ENCODE results near the gene VANGL1. TPM values are rescaled to one million over a fixed set of nuclear protein-coding genes. Genes with fewer than 3 reads are reported as not detected.

VANGL1 gene
- total and polyA plus RNA-seq, 2 of the 13 experiments (the other 11 are each of a cell fraction or from before 2014, with no cell fraction given): 5.3 to 9.4 TPM

DNA sequence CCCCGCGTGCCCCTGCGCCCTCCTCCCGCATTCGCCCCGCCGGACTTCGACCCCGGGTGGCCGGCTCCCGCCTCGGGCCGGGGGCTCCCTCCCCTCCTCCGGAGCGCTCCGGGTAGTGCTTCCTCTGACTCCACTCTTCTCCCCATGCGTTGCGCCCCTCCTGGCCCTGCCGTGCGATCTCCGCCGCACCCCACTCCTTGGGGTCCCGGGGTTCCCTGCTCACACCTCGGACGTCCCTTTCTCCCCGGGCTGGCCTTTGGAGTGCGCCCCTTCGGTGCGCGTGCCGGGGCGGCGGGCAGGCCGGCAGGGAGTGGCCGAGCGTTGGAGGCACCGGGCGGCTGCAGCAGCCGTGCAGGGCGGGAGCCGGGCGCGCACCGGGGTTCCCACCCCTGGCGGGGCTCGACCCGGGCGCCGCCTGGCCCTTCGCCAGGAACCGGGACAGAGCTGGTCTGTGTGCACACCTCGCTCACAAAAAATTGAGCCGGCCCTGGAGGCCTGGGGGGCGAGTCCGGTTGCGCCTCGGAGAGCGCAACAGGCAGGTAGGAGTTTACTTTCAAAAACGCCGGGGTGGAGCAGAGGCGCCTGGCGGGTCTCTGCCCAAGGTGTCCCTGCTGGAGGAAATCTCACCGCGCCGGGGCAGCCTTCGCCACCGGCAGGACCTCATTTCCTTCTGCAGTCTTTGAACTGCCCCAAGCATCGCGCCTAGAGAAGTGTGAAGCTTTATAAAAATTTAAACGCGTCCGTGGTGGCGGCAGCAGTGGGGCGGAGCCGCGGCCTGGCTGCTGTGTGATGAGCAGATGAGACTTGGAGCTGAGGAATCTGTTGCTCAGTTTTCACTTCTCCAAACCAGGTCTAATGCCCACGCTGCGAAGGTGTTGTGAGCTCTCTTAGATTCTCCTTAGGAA lies 650 bp downstream of the VANGL1 start (continued):
- TF ChIP-seq ZNF746 (CRISPR knock-in tag; IDR thresholded peaks at IDR 0.05) (peak; percentile 33; the same call in 1 of the 2 replicates), NONO (IDR thresholded peaks at IDR 0.05) (no peak), NONO (CRISPR knock-in tag; conservative IDR thresholded peaks at IDR 0.05) (peak; percentile 87), ZNF234 (CRISPR knock-in tag; conservative IDR thresholded peaks at IDR 0.05) (no peak; the same call in 1 of the 2 replicates), ZFP36 (IDR thresholded peaks at IDR 0.05; ENCODE audit: borderline replicate concordance, low read depth, low read length, partially characterized antibody) (no peak), PRPF4 (IDR thresholded peaks at IDR 0.05; ENCODE audit: low read depth, low read length, poor library complexity, severe bottlenecking) (no peak), NFIB (CRISPR knock-in tag; IDR thresholded peaks at IDR 0.05; ENCODE audit: borderline replicate concordance) (no peak), ZZZ3 (CRISPR knock-in tag; IDR thresholded peaks at IDR 0.05; ENCODE audit: borderline replicate concordance) (no peak), HMG20A (CRISPR knock-in tag; IDR thresholded peaks at IDR 0.05; ENCODE audit: borderline replicate concordance) (no peak), RXRA (CRISPR knock-in tag; IDR thresholded peaks at IDR 0.05) (no peak; the same call in 1 of the 2 replicates), ZNF75D (CRISPR knock-in tag; IDR thresholded peaks at IDR 0.05; ENCODE audit: borderline replicate concordance) (no peak), BRD4 (CRISPR knock-in tag; IDR thresholded peaks at IDR 0.05) (no peak), ZNF3 (CRISPR knock-in tag; IDR thresholded peaks at IDR 0.05) (no peak), ARHGAP35 (CRISPR knock-in tag; IDR thresholded peaks at IDR 0.05; ENCODE audit: borderline replicate concordance) (no peak), ZNF496 (CRISPR knock-in tag; IDR thresholded peaks at IDR 0.05; ENCODE audit: insufficient replicate concordance) (no peak), TARDBP (CRISPR knock-in tag; IDR thresholded peaks at IDR 0.05) (no peak), DMAP1 (CRISPR knock-in tag; IDR thresholded peaks at IDR 0.05) (0 out of 2 replicates have a peak, but pooled peaks have one; percentile 54), WIZ (CRISPR knock-in tag; IDR thresholded peaks at IDR 0.05) (no peak)
- TF ChIP-seq, protein P1, sequence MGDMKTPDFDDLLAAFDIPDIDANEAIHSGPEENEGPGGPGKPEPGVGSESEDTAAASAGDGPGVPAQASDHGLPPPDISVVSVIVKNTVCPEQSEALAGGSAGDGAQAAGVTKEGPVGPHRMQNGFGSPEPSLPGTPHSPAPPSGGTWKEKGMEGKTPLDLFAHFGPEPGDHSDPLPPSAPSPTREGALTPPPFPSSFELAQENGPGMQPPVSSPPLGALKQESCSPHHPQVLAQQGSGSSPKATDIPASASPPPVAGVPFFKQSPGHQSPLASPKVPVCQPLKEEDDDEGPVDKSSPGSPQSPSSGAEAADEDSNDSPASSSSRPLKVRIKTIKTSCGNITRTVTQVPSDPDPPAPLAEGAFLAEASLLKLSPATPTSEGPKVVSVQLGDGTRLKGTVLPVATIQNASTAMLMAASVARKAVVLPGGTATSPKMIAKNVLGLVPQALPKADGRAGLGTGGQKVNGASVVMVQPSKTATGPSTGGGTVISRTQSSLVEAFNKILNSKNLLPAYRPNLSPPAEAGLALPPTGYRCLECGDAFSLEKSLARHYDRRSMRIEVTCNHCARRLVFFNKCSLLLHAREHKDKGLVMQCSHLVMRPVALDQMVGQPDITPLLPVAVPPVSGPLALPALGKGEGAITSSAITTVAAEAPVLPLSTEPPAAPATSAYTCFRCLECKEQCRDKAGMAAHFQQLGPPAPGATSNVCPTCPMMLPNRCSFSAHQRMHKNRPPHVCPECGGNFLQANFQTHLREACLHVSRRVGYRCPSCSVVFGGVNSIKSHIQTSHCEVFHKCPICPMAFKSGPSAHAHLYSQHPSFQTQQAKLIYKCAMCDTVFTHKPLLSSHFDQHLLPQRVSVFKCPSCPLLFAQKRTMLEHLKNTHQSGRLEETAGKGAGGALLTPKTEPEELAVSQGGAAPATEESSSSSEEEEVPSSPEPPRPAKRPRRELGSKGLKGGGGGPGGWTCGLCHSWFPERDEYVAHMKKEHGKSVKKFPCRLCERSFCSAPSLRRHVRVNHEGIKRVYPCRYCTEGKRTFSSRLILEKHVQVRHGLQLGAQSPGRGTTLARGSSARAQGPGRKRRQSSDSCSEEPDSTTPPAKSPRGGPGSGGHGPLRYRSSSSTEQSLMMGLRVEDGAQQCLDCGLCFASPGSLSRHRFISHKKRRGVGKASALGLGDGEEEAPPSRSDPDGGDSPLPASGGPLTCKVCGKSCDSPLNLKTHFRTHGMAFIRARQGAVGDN (CRISPR knock-in tag; IDR thresholded peaks at IDR 0.05): peak; percentile 71
- TF ChIP-seq, protein P2, sequence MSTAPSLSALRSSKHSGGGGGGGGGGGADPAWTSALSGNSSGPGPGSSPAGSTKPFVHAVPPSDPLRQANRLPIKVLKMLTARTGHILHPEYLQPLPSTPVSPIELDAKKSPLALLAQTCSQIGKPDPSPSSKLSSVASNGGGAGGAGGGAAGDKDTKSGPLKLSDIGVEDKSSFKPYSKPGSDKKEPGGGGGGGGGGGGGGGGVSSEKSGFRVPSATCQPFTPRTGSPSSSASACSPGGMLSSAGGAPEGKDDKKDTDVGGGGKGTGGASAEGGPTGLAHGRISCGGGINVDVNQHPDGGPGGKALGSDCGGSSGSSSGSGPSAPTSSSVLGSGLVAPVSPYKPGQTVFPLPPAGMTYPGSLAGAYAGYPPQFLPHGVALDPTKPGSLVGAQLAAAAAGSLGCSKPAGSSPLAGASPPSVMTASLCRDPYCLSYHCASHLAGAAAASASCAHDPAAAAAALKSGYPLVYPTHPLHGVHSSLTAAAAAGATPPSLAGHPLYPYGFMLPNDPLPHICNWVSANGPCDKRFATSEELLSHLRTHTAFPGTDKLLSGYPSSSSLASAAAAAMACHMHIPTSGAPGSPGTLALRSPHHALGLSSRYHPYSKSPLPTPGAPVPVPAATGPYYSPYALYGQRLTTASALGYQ (CRISPR knock-in tag; IDR thresholded peaks at IDR 0.05): no peak
- TF ChIP-seq, protein P3, sequence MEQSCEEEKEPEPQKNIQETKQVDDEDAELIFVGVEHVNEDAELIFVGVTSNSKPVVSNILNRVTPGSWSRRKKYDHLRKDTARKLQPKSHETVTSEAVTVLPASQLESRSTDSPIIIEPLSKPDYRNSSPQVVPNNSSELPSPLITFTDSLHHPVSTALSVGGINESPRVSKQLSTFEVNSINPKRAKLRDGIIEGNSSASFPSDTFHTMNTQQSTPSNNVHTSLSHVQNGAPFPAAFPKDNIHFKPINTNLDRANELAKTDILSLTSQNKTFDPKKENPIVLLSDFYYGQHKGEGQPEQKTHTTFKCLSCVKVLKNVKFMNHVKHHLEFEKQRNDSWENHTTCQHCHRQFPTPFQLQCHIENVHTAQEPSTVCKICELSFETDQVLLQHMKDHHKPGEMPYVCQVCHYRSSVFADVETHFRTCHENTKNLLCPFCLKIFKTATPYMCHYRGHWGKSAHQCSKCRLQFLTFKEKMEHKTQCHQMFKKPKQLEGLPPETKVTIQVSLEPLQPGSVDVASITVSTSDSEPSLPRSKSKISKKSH (CRISPR knock-in tag; IDR thresholded peaks at IDR 0.05; ENCODE audit: borderline replicate concordance): no peak
